ENCODE results near the gene CNR2. TPM values are rescaled to one million over a fixed set of nuclear protein-coding genes. Genes with fewer than 3 reads are reported as not detected.
A peak's percentile ranks its signal among the peaks of the same experiment; 100 is the strongest.

CNR2 gene
- total and polyA plus RNA-seq, 8 donors, result 0.05 to 0.27 (median 0.13) TPM

DNA sequence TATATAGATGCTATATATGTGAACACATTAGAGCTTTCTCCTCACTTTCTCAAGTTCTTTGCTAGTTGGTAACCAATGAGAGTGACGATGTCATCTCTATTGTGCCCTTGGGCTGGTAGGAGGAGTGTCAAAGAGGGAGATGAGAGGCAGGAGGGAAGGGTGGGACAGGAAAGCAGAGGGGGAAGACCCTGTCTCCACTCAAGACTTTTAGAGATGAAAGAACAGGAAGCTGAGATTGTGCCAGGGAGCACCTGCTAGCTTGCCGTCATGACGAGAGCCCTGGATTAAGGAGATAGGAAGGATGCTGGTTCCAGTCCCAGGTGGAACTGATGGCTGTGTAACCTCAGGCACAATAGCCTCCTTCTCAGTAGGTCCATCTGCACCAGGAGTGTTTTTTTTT lies 16.7 kb downstream of the CNR2 start:
- DNase-seq, result no peak
- no peaks in the 10 kb centered on the region for H3K9me3 ChIP-seq
- peak overlapping the region in 1 of 2 donors; percentile 69 for H3K27ac ChIP-seq
- ATAC-seq, result no peak
- TF ChIP-seq, protein P1, sequence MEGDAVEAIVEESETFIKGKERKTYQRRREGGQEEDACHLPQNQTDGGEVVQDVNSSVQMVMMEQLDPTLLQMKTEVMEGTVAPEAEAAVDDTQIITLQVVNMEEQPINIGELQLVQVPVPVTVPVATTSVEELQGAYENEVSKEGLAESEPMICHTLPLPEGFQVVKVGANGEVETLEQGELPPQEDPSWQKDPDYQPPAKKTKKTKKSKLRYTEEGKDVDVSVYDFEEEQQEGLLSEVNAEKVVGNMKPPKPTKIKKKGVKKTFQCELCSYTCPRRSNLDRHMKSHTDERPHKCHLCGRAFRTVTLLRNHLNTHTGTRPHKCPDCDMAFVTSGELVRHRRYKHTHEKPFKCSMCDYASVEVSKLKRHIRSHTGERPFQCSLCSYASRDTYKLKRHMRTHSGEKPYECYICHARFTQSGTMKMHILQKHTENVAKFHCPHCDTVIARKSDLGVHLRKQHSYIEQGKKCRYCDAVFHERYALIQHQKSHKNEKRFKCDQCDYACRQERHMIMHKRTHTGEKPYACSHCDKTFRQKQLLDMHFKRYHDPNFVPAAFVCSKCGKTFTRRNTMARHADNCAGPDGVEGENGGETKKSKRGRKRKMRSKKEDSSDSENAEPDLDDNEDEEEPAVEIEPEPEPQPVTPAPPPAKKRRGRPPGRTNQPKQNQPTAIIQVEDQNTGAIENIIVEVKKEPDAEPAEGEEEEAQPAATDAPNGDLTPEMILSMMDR (IDR thresholded peaks at IDR 0.05), result no peak
- H3K4me3 ChIP-seq, result no peak overlapping the region
- H3K27me3 ChIP-seq, result no peaks in the 10 kb centered on the region
- intact Hi-C loops (cut with DNase I), result no loop called here
- H3K4me1 ChIP-seq, result peaks cover 0 to 30% of the 10 kb centered on the region in 2 donors
- no peaks in the 10 kb centered on the region for H3K36me3 ChIP-seq

GRCh38 chr1:23895993-23896392 lies 17.2 kb downstream of the CNR2 start:
- Histone ChIP-seq H3K27ac (peak overlapping the region in 1 of 2 donors; percentile 69), H3K27me3 (no peaks in the 10 kb centered on the region), H3K9me3 (no peaks in the 10 kb centered on the region), H3K4me3 (no peak overlapping the region), H3K4me1 (peaks cover 0 to 30% of the 10 kb centered on the region in 2 donors), H3K36me3 (no peaks in the 10 kb centered on the region)
- no peak for ATAC-seq
- TF ChIP-seq, protein P1 (IDR thresholded peaks at IDR 0.05), result no peak
- intact Hi-C loops (cut with DNase I), result no loop called here
- no peak for DNase-seq

DNA sequence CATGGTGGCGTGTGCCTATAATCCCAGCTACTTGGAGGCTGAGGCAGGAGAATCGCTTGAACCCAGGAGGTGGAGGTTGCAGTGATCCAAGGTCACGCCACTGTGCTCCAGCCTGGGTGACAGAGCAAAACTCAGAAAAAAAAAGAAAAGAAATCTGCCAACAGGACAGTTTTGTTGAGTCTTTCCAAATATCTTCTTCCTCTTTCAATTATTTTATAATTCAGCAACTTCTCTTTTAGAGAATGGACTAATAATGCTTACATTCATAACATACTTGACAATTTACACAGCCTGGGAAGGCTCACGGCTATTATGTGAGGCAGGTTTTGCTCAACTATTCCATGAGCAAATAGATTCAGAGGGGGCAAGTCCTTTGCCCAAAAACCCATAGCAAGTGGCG lies 18.1 kb downstream of the CNR2 start:
- no peak overlapping the region for H3K4me3 ChIP-seq
- intact Hi-C loops (cut with DNase I), result no loop called here
- peak; percentile 18 for ATAC-seq
- H3K36me3 ChIP-seq, result no peaks in the 10 kb centered on the region
- H3K27ac ChIP-seq, result peak overlapping the region in 1 of 2 donors; percentile 69
- no peaks in the 10 kb centered on the region for H3K9me3 ChIP-seq
- no peaks in the 10 kb centered on the region for H3K27me3 ChIP-seq
- peaks cover 0 to 30% of the 10 kb centered on the region in 2 donors for H3K4me1 ChIP-seq
- DNase-seq, result no peak
- TF ChIP-seq, protein P1 (IDR thresholded peaks at IDR 0.05), result no peak

- H3K9me3 ChIP-seq, result no peaks in the 10 kb centered on the region
- peaks cover 0 to 7% of the 10 kb centered on the region in 2 donors for H3K4me1 ChIP-seq
- intact Hi-C loops (cut with DNase I), result no loop called here
- no peaks in the 10 kb centered on the region for H3K27me3 ChIP-seq
- TF ChIP-seq, protein P1 (IDR thresholded peaks at IDR 0.05), result no peak
- ATAC-seq (no peak), DNase-seq (no peak)
- H3K27ac ChIP-seq, result no peak overlapping the region
- H3K36me3 ChIP-seq, result no peaks in the 10 kb centered on the region
- no peak overlapping the region for H3K4me3 ChIP-seq
Observed at GRCh38 chr1:23889074-23889473, 24.1 kb downstream of the CNR2 start.

GRCh38 chr1:23885222-23885621 lies 27.9 kb downstream of the CNR2 start:
- no peaks in the 10 kb centered on the region for H3K27me3 ChIP-seq
- intact Hi-C loops (cut with DNase I), result no loop called here
- H3K36me3 ChIP-seq, result no peaks in the 10 kb centered on the region
- DNase-seq (no peak), ATAC-seq (no peak)
- H3K4me1 ChIP-seq, result peaks cover 0 to 7% of the 10 kb centered on the region in 2 donors
- no peak overlapping the region for H3K4me3 ChIP-seq
- no peaks in the 10 kb centered on the region for H3K9me3 ChIP-seq
- TF ChIP-seq, protein P1 (IDR thresholded peaks at IDR 0.05), result no peak
- no peak overlapping the region for H3K27ac ChIP-seq
